K562 (cell line): ENCODE results near the gene SLC12A9. TPM values are rescaled to one million over a fixed set of nuclear protein-coding genes. Genes with fewer than 3 reads are reported as not detected.

Experiments used
- ATF2 ChIP-seq: sonication (generic); formaldehyde crosslinking; IDR thresholded peaks from 2 replicates; pipeline ENCODE4 v1.8.1; 2022; ENCODE audit warnings: missing genetic modification reagents
- BHLHE40 ChIP-seq: IDR thresholded peaks from 2 replicates; pipeline ENCODE4 v1.6.1; 2011; ENCODE audit warnings: low read length, improper control_type of control experiment
- CTBP1 ChIP-seq: fragments of 450-650 bp; IDR thresholded peaks from 2 replicates; pipeline ENCODE4 v1.6.1; 2016; ENCODE audit warnings: borderline replicate concordance
- CTCFL ChIP-seq: IDR thresholded peaks from 2 replicates; pipeline ENCODE4 v1.6.1; 2011; ENCODE audit warnings: borderline replicate concordance, low read depth, mild to moderate bottlenecking, moderate library complexity, low read length; ENCODE audit not compliant: insufficient read depth, poor library complexity, severe bottlenecking
- ETV1 ChIP-seq: fragments of 450-650 bp; conservative IDR thresholded peaks from 2 replicates; pipeline ENCODE4 v1.6.1; 2016; ENCODE audit warnings: missing genetic modification characterization, control low read depth, low read depth, missing compliant biosample characterization
- FOS ChIP-seq: IDR thresholded peaks from 3 replicates; pipeline ENCODE4 v1.6.1; 2011; ENCODE audit not compliant: insufficient read length; ENCODE audit errors: extremely low read depth
- FOXP1 ChIP-seq: sonication (generic); formaldehyde crosslinking; IDR thresholded peaks from 2 replicates; pipeline ENCODE4 v1.8.0; 2022; ENCODE audit warnings: mild to moderate bottlenecking, missing genetic modification reagents
- KHSRP ChIP-seq: fragments of 450-650 bp; IDR thresholded peaks from 2 replicates; pipeline ENCODE4 v1.6.1; 2017
- MYC ChIP-seq, 2 experiments: fragments of 250-450 bp in 1 of 2; sonication (Bioruptor Pico) in 1 of 2; IDR thresholded peaks; 2 replicates each; pipeline versions ENCODE4 v1.5.1 to v1.6.1; 2012 to 2021; ENCODE audit warnings: low read depth in 2 of 2, borderline replicate concordance in 1 of 2, improper control_type of control experiment in 1 of 2, low read length in 1 of 2, mild to moderate bottlenecking in 1 of 2, moderate library complexity in 1 of 2
- NFRKB ChIP-seq: fragments of 450-650 bp; IDR thresholded peaks from 2 replicates; pipeline ENCODE4 v1.6.1; 2016; ENCODE audit warnings: low read depth
- PCBP1 ChIP-seq: fragments of 200-400 bp; formaldehyde crosslinking; IDR thresholded peaks from 2 replicates; pipeline ENCODE4 v1.6.1; 2018; ENCODE audit warnings: mild to moderate bottlenecking, low read depth, low read length; ENCODE audit not compliant: poor library complexity, severe bottlenecking
- POLR2A ChIP-seq: fragments of 450-650 bp; conservative IDR thresholded peaks from 2 replicates; pipeline ENCODE4 v1.6.1; 2016
- SIN3B ChIP-seq: fragments of 450-650 bp; IDR thresholded peaks from 2 replicates; pipeline ENCODE4 v1.6.1; 2017; ENCODE audit warnings: low read depth, mild to moderate bottlenecking, moderate library complexity
- SNIP1 ChIP-seq: fragments of 450-650 bp; IDR thresholded peaks from 2 replicates; pipeline ENCODE4 v1.7.1; 2017; ENCODE audit warnings: low read depth, mild to moderate bottlenecking
- THRAP3 ChIP-seq: fragments of 450-650 bp; IDR thresholded peaks from 2 replicates; pipeline ENCODE4 v1.6.1; 2016; ENCODE audit warnings: mild to moderate bottlenecking, inconsistent platforms, borderline replicate concordance
- USF1 ChIP-seq: sonication (generic); formaldehyde crosslinking; IDR thresholded peaks from 2 replicates; pipeline ENCODE4 v1.9.0; 2022; ENCODE audit warnings: mild to moderate bottlenecking, missing genetic modification reagents
- ZNF311 ChIP-seq: fragments of 250-450 bp; sonication (Bioruptor Pico); IDR thresholded peaks from 2 replicates; pipeline ENCODE4 v1.4.0; 2020; ENCODE audit warnings: mild to moderate bottlenecking, moderate library complexity
- ZNF583 ChIP-seq: fragments of 250-450 bp; sonication (Bioruptor Pico); IDR thresholded peaks from 2 replicates; pipeline ENCODE4 v1.4.0; 2020
- polyA plus RNA-seq, 8 experiments: library from polyadenylated mRNA; depleted of rRNA in 4 of 8; stranded (reverse) in 5 of 8; unstranded in 3 of 8; fragments of >200 nt; fragmentation: Nextera tagmentation in 2 of 8; fragmentation: Illumina TruSeq in 1 of 8; extraction: Ambion mirVana in 2 of 8; extraction: Trizol in 1 of 8; gene quantifications; 2 replicates each; pipeline versions ENCODE4 v1.2.1 to v1.2.3, GENCODE V29; 2011 to 2014; ENCODE audit warnings: inconsistent platforms in 1 of 8, missing spikeins in 1 of 8
- total RNA-seq, 7 experiments: library from RNA; depleted of rRNA in 6 of 7; stranded (reverse); fragments of >200 nt in 6 of 7; fragmentation: Illumina TruSeq in 2 of 7; extraction: Trizol in 2 of 7; gene quantifications; 2 replicates each; pipeline versions ENCODE4 v1.2.1 to v1.2.3, GENCODE V29; 2011 to 2021; ENCODE audit warnings: low replicate concordance in 1 of 7
- TF ChIP-seq, protein P1 (sequence below): fragments of 250-450 bp; sonication (Bioruptor Pico); IDR thresholded peaks from 2 replicates; pipeline ENCODE4 v1.4.0; 2020; ENCODE audit warnings: mild to moderate bottlenecking
- TF ChIP-seq, protein P2 (sequence below): sonication (generic); formaldehyde crosslinking; IDR thresholded peaks from 2 replicates; pipeline ENCODE4 v1.9.0; 2022; ENCODE audit warnings: mild to moderate bottlenecking, missing genetic modification reagents

Gene SLC12A9
- total and polyA plus RNA-seq, 9 of the 15 experiments (the other 6 are each of a cell fraction or from before 2014, with no cell fraction given) = 0.06 to 20.2 (median 10.7) TPM

- TF ChIP-seq NFRKB (0 out of 2 replicates have a peak, but pooled peaks have one; percentile 24), CTCFL (peak; percentile 68), FOS (no peak), SNIP1 (no peak), USF1 (CRISPR knock-in tag) (peak; percentile 37; the same call in 1 of the 2 replicates), THRAP3 (no peak), PCBP1 (peak; percentile 81), BHLHE40 (peak; percentile 27; the same call in 1 of the 2 replicates), SIN3B (peak; percentile 22; the same call in 1 of the 2 replicates), MYC (IDR thresholded peaks at IDR 0.05; ENCODE audit: low read depth, low read length) (peak; percentile 80), MYC (CRISPR knock-in tag; IDR thresholded peaks at IDR 0.05; ENCODE audit: borderline replicate concordance, low read depth) (0 out of 2 replicates have a peak, but pooled peaks have one; percentile 23), ZNF583 (CRISPR knock-in tag) (0 out of 2 replicates have a peak, but pooled peaks have one; percentile 17), POLR2A (no peak), ATF2 (CRISPR knock-in tag) (peak; percentile 62; the same call in 1 of the 2 replicates), CTBP1 (peak; percentile 44; the same call in 1 of the 2 replicates), ZNF311 (no peak), KHSRP (no peak), FOXP1 (CRISPR knock-in tag) (0 out of 2 replicates have a peak, but pooled peaks have one; percentile 8), ETV1 (tag) (no peak)
- TF ChIP-seq, protein P1, sequence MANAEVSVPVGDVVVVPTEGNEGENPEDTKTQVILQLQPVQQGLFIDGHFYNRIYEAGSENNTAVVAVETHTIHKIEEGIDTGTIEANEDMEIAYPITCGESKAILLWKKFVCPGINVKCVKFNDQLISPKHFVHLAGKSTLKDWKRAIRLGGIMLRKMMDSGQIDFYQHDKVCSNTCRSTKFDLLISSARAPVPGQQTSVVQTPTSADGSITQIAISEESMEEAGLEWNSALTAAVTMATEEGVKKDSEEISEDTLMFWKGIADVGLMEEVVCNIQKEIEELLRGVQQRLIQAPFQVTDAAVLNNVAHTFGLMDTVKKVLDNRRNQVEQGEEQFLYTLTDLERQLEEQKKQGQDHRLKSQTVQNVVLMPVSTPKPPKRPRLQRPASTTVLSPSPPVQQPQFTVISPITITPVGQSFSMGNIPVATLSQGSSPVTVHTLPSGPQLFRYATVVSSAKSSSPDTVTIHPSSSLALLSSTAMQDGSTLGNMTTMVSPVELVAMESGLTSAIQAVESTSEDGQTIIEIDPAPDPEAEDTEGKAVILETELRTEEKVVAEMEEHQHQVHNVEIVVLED (CRISPR knock-in tag) = peak; percentile 38
- TF ChIP-seq, protein P2, sequence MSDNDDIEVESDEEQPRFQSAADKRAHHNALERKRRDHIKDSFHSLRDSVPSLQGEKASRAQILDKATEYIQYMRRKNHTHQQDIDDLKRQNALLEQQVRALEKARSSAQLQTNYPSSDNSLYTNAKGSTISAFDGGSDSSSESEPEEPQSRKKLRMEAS (CRISPR knock-in tag) = peak; percentile 83
These were observed 44.5 kb downstream of the SLC12A9 start (continued) for GRCh38 chr7:100896732-100897608.
